HG03103 (cell line): ENCODE measurements around the gene HDC.

Experiments used
- ATAC-seq: cut with Tn5 transposase; IDR thresholded peaks from one replicate; pipeline ENCODE4 v1.9.1; 2021; ENCODE audit warnings: low read depth; ENCODE audit not compliant: unreplicated experiment

The HDC gene

GRCh38 chr15:50256188-50257041, 9.1 kb downstream of the HDC start:
- no peak for ATAC-seq

- ATAC-seq: no peak
Observed at GRCh38 chr15:50252556-50252955, 13.0 kb downstream of the HDC start.

- no peak for ATAC-seq
Observed at GRCh38 chr15:50251638-50252182, 13.8 kb downstream of the HDC start.

- ATAC-seq: no peak
Observed at GRCh38 chr15:50250760-50251394, 14.6 kb downstream of the HDC start.

- no peak for ATAC-seq
Observed at GRCh38 chr15:50249704-50250103, 15.8 kb downstream of the HDC start.

GRCh38 chr15:50248994-50249582, 16.4 kb downstream of the HDC start:
- no peak for ATAC-seq

- ATAC-seq: peak; percentile 93
Observed at GRCh38 chr15:50247819-50248655, 17.5 kb downstream of the HDC start.

GRCh38 chr15:50246631-50247030, 18.9 kb downstream of the HDC start:
- no peak for ATAC-seq

- no peak for ATAC-seq
Observed at GRCh38 chr15:50244959-50245624, 20.4 kb downstream of the HDC start.

- ATAC-seq: no peak
Observed at GRCh38 chr15:50244153-50244552, 21.4 kb downstream of the HDC start.

GRCh38 chr15:50241684-50242450, 23.7 kb downstream of the HDC start:
- no peak for ATAC-seq

GRCh38 chr15:50238255-50238654, 27.3 kb downstream of the HDC start:
- no peak for ATAC-seq

GRCh38 chr15:50236433-50236832, 29.1 kb downstream of the HDC start:
- no peak for ATAC-seq

- ATAC-seq: no peak
Observed at GRCh38 chr15:50235794-50236193, 29.7 kb downstream of the HDC start.

- ATAC-seq: no peak
Observed at GRCh38 chr15:50234764-50235163, 30.8 kb downstream of the HDC start.

- no peak for ATAC-seq
Observed at GRCh38 chr15:50233192-50233736, 32.3 kb downstream of the HDC start.

GRCh38 chr15:50232791-50233190, 32.7 kb downstream of the HDC start:
- no peak for ATAC-seq

GRCh38 chr15:50231761-50232160, 33.8 kb downstream of the HDC start:
- no peak for ATAC-seq

GRCh38 chr15:50229336-50229735, 36.2 kb downstream of the HDC start:
- no peak for ATAC-seq
